ENCODE results near the gene SURF4. TPM values are rescaled to one million over a fixed set of nuclear protein-coding genes. Genes with fewer than 3 reads are reported as not detected.

The SURF4 gene
- total RNA-seq, 1 experiment from 2014 or later, result 171 TPM

- TF ChIP-seq, protein P1, sequence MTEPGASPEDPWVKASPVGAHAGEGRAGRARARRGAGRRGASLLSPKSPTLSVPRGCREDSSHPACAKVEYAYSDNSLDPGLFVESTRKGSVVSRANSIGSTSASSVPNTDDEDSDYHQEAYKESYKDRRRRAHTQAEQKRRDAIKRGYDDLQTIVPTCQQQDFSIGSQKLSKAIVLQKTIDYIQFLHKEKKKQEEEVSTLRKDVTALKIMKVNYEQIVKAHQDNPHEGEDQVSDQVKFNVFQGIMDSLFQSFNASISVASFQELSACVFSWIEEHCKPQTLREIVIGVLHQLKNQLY (CRISPR knock-in tag; IDR thresholded peaks at IDR 0.05), result no peak
- TF ChIP-seq E2F1 (CRISPR knock-in tag; IDR thresholded peaks at IDR 0.05) (no peak), ZNF263 (CRISPR knock-in tag; IDR thresholded peaks at IDR 0.05; ENCODE audit: low read depth) (no peak), TCF7 (CRISPR knock-in tag; IDR thresholded peaks at IDR 0.05; ENCODE audit: low read depth) (peak; percentile 20; the same call in 1 of the 2 replicates), FOXJ3 (CRISPR knock-in tag; IDR thresholded peaks at IDR 0.05; ENCODE audit: borderline replicate concordance) (no peak), CTCF (IDR thresholded peaks at IDR 0.05) (no peak), SMAD4 (CRISPR knock-in tag; IDR thresholded peaks at IDR 0.05) (0 out of 2 replicates have a peak, but pooled peaks have one; percentile 11), ZNF671 (CRISPR knock-in tag; IDR thresholded peaks at IDR 0.05) (no peak), JAZF1 (CRISPR knock-in tag; IDR thresholded peaks at IDR 0.05) (no peak), AFF4 (CRISPR knock-in tag; IDR thresholded peaks at IDR 0.05; ENCODE audit: borderline replicate concordance) (peak; percentile 95), ZNF416 (CRISPR knock-in tag; IDR thresholded peaks at IDR 0.05) (peak; percentile 84), GTF2I (CRISPR knock-in tag; conservative IDR thresholded peaks at IDR 0.05) (no peak), HMGXB4 (CRISPR knock-in tag; IDR thresholded peaks at IDR 0.05) (peak; percentile 90), NFE2L1 (CRISPR knock-in tag; IDR thresholded peaks at IDR 0.05) (peak; percentile 70; the same call in 1 of the 2 replicates), GRHL2 (CRISPR knock-in tag; IDR thresholded peaks at IDR 0.05; ENCODE audit: insufficient replicate concordance, severe bottlenecking) (no peak), NFATC4 (CRISPR knock-in tag; IDR thresholded peaks at IDR 0.05) (no peak; the same call in 1 of the 2 replicates), IRF1 (CRISPR knock-in tag; IDR thresholded peaks at IDR 0.05) (peak; percentile 84; the same call in 1 of the 2 replicates), CDX4 (CRISPR knock-in tag; IDR thresholded peaks at IDR 0.05; ENCODE audit: borderline replicate concordance) (no peak), FOXK1 (CRISPR knock-in tag; IDR thresholded peaks at IDR 0.05) (peak; percentile 97)
- TF ChIP-seq, protein P2, sequence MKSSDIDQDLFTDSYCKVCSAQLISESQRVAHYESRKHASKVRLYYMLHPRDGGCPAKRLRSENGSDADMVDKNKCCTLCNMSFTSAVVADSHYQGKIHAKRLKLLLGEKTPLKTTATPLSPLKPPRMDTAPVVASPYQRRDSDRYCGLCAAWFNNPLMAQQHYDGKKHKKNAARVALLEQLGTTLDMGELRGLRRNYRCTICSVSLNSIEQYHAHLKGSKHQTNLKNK (CRISPR knock-in tag; IDR thresholded peaks at IDR 0.05), result no peak
- TF ChIP-seq, protein P3, sequence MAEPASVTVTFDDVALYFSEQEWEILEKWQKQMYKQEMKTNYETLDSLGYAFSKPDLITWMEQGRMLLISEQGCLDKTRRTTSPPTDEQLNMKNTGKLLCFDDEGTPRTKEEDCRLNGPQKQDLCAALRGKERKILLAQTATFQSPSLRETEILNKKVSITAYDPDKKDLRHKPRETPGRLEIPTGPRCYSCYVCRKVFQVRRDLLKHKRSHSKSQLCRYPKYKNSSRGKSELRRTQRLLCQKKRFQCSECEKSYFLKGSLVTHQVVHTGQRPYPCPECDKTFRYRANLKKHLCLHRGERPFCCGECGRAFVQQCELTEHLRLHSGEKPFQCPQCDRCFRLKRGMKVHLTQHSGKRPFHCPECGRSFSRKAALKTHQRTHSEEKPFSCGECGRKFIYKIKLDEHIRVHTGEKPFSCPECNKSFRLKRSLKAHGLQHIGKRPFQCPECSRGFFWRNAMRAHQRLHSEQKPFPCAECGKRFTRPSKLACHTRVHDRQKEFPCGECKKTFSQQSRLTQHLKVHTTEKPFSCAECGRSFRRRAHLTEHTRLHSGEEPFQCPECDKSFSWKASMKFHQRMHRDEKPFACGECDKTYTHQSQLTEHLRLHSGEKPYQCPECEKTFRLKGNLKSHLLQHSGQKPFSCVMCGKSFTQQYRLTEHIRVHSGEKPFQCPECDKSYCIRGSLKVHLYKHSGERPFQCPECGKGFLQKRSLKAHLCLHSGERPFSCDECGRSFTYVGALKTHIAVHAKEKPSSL (CRISPR knock-in tag; conservative IDR thresholded peaks at IDR 0.05), result 0 out of 2 replicates have a peak, but pooled peaks have one; percentile 7
- TF ChIP-seq, protein P4, sequence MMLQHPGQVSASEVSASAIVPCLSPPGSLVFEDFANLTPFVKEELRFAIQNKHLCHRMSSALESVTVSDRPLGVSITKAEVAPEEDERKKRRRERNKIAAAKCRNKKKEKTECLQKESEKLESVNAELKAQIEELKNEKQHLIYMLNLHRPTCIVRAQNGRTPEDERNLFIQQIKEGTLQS (CRISPR knock-in tag; conservative IDR thresholded peaks at IDR 0.05), result no peak
- TF ChIP-seq, protein P5, sequence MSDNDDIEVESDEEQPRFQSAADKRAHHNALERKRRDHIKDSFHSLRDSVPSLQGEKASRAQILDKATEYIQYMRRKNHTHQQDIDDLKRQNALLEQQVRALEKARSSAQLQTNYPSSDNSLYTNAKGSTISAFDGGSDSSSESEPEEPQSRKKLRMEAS (CRISPR knock-in tag; IDR thresholded peaks at IDR 0.05), result peak; percentile 98
Observed at GRCh38 chr9:133335924-133336811, 39.7 kb downstream of the SURF4 start, which contains the start of gene SURF6 (continued).
